ENCODE data around the gene TLR5. TPM values are rescaled to one million over a fixed set of nuclear protein-coding genes. Genes with fewer than 3 reads are reported as not detected.

TLR5 gene
- polyA plus RNA-seq, 3 donors: 35.5 to 58.0 (median 45.7) TPM

DNA sequence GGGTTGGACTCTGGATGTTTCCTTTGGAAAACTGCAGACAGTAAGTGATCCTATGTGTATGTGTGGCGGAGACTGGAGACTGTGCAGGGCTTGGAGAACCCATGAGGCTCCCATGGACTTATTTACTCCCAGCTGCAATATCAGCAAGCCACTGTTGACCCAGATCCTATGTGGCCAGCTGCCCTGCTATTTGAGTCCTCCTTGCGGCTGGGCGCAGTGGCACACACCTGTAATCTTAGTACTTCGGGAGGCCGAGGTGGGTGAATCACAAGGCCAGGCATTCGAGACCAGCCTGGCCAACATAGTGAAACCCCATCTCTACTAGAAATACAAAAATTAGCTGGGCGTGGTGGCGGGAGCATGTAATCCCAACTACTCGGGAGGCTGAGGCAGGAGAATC, 83.5 kb downstream of the TLR5 start:
- Histone ChIP-seq H3K79me2 (ENCODE audit: insufficient read depth, low read length) (no peaks in the 10 kb centered on the region), H3K27ac (ENCODE audit: low read depth in 1 of 2, low read length in 2 of 2) (no peak overlapping the region), H4K20me1 (ENCODE audit: insufficient read depth, low read length) (no peaks in the 10 kb centered on the region), H3K4me1 (ENCODE audit: control insufficient read depth in 1 of 2, insufficient read depth in 2 of 2, low read length in 2 of 2) (no peaks in the 10 kb centered on the region), H3K9ac (ENCODE audit: insufficient read depth, low read length, poor library complexity, severe bottlenecking) (no peak overlapping the region), H3K4me2 (replicated peaks; ENCODE audit: extremely low read depth, low read length, poor library complexity, severe bottlenecking) (no peak overlapping the region), H3K36me3 (replicated peaks in 1 of 2; ENCODE audit: control insufficient read depth in 1 of 2, insufficient read depth in 2 of 2, low read length in 2 of 2) (no peaks in the 10 kb centered on the region), H3K9me3 (replicated peaks in 1 of 2; ENCODE audit: control insufficient read depth in 1 of 2, insufficient read depth in 1 of 2, low read length in 2 of 2) (no peaks in the 10 kb centered on the region), H2AFZ (ENCODE audit: insufficient read depth, low read depth, low read length, poor library complexity, severe bottlenecking) (no peak overlapping the region), H3K27me3 (ENCODE audit: control insufficient read depth in 2 of 2, insufficient read depth in 2 of 2, low read length in 2 of 2) (no peaks in the 10 kb centered on the region), H3K4me3 (replicated peaks in 1 of 3; ENCODE audit: low read depth in 2 of 3, low read length in 3 of 3) (no peak overlapping the region)
- intact Hi-C loops (cut with micrococcal nuclease): no loop called here
- Mint-ChIP-seq H3K27ac (no peak overlapping the region), H3K27me3 (ENCODE audit: low read depth in 3 of 3) (peaks cover 4 to 8% (median 5%) of the 10 kb centered on the region in 3 donors), H3K36me3 (no peaks in the 10 kb centered on the region), H3K9me3 (no peaks in the 10 kb centered on the region), H3K4me3 (no peak overlapping the region), H3K4me1 (peaks cover 4% of the 10 kb centered on the region)
- TF ChIP-seq, protein P1, sequence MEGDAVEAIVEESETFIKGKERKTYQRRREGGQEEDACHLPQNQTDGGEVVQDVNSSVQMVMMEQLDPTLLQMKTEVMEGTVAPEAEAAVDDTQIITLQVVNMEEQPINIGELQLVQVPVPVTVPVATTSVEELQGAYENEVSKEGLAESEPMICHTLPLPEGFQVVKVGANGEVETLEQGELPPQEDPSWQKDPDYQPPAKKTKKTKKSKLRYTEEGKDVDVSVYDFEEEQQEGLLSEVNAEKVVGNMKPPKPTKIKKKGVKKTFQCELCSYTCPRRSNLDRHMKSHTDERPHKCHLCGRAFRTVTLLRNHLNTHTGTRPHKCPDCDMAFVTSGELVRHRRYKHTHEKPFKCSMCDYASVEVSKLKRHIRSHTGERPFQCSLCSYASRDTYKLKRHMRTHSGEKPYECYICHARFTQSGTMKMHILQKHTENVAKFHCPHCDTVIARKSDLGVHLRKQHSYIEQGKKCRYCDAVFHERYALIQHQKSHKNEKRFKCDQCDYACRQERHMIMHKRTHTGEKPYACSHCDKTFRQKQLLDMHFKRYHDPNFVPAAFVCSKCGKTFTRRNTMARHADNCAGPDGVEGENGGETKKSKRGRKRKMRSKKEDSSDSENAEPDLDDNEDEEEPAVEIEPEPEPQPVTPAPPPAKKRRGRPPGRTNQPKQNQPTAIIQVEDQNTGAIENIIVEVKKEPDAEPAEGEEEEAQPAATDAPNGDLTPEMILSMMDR (IDR thresholded peaks at IDR 0.05): no peak
- 100% methylated on average over 2 of the region's 9 CpGs for whole genome bisulfite sequencing (ENCODE audit: insufficient coverage)
- DNase-seq: no peak

Other genes starting within 250 kb of the TLR5 start
- gene SUSD4, start 220.9 kb upstream of the TLR5 start, polyA plus RNA-seq: under 1 TPM; 0.34 to 0.92 (median 0.50) TPM

Data from CD14-positive monocyte (primary cell).